Activated naive CD8-positive, alpha-beta T cell treated with anti-CD3 and anti-CD28 coated beads for 36 hours (primary cell): ENCODE measurements around the gene ZNF496. TPM values are rescaled to one million over a fixed set of nuclear protein-coding genes. Genes with fewer than 3 reads are reported as not detected.

Source experiments
- DNase-seq: peaks from one replicate; pipeline ENCODE4 v3.0.0; 2021
- H3K27ac Mint-ChIP-seq: one replicate; pipeline ENCODE4 v1.8.0; 2022; ENCODE audit warnings: mild to moderate bottlenecking, moderate library complexity, mixed read lengths
- H3K27me3 Mint-ChIP-seq: one replicate; pipeline ENCODE4 v1.8.0; 2022; ENCODE audit warnings: mild to moderate bottlenecking, mixed read lengths
- H3K36me3 Mint-ChIP-seq: one replicate; pipeline ENCODE4 v1.8.0; 2021; ENCODE audit warnings: mild to moderate bottlenecking, mixed read lengths
- H3K4me1 Mint-ChIP-seq: one replicate; pipeline ENCODE4 v1.8.0; 2021; ENCODE audit warnings: mixed read lengths
- H3K4me3 Mint-ChIP-seq: one replicate; pipeline ENCODE4 v1.8.0; 2022; ENCODE audit warnings: mild to moderate bottlenecking, moderate library complexity, mixed read lengths
- H3K9me3 Mint-ChIP-seq: one replicate; pipeline ENCODE4 v1.8.0; 2022; ENCODE audit warnings: mixed read lengths
- total RNA-seq, 2 experiments: library from RNA; stranded (reverse); gene quantifications; one replicate each; pipeline ENCODE4 v1.2.3, GENCODE V29; 2021

Gene ZNF496
- total RNA-seq, 2 experiments from 2014 or later: 27.2 to 30.9 TPM

GRCh38 chr1:247324923-247325322 lies 6.7 kb downstream of the ZNF496 start:
- peaks cover 84% of the 10 kb centered on the region for H3K36me3 Mint-ChIP-seq

DNA sequence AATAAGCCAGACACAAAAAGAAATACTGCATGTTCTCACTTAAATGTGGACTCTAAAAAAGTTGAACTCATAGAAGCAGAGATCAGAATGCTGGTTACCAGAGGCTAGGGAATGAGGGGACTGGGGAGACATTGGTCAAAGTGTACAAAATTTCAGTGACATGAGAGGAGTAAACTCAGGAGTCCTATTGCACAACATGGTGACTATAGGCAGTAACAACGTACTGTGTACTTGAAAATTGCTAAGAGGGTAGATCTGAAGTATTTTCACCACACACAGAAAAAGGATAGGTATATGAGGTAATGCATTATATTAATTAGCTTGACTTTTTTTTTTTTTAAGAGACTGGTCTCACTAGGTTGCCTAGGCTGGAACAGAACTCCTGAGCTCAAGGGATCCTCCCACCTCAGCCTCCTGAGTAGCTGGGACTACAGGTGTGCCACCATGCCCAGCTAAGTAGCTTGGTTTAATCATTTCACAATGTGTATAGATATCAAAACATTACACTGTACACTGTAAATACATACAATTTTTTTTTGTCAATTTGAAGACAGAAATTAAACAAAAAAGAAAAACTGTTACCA lies 7.4 kb downstream of the ZNF496 start:
- H3K27ac Mint-ChIP-seq: peak overlapping the region; percentile 99
- H3K27me3 Mint-ChIP-seq: no peaks in the 10 kb centered on the region
- no peak overlapping the region for H3K4me3 Mint-ChIP-seq
- H3K4me1 Mint-ChIP-seq: peaks cover 76% of the 10 kb centered on the region
- H3K9me3 Mint-ChIP-seq: no peaks in the 10 kb centered on the region
- DNase-seq: no peak
- peaks cover 80% of the 10 kb centered on the region for H3K36me3 Mint-ChIP-seq

More at GRCh38 chr1:247324923-247325322, 6.7 kb downstream of the ZNF496 start:
- Mint-ChIP-seq H3K4me3 (no peak overlapping the region), H3K27ac (peak overlapping the region; percentile 16), H3K27me3 (no peaks in the 10 kb centered on the region), H3K4me1 (peaks cover 80% of the 10 kb centered on the region), H3K9me3 (no peaks in the 10 kb centered on the region)
- no peak for DNase-seq

GRCh38 chr1:247322849-247323586 lies 8.6 kb downstream of the ZNF496 start:
- Mint-ChIP-seq H3K9me3 (no peaks in the 10 kb centered on the region), H3K4me3 (peak overlapping the region; percentile 80), H3K4me1 (peaks cover 76% of the 10 kb centered on the region), H3K27ac (peak overlapping the region; percentile 99), H3K27me3 (no peaks in the 10 kb centered on the region), H3K36me3 (peaks cover 80% of the 10 kb centered on the region)
- DNase-seq: peak; percentile 75

GRCh38 chr1:247322442-247322841 lies 9.2 kb downstream of the ZNF496 start:
- Mint-ChIP-seq H3K36me3 (peaks cover 79% of the 10 kb centered on the region), H3K4me3 (peak overlapping the region; percentile 80), H3K27me3 (no peaks in the 10 kb centered on the region), H3K4me1 (peaks cover 76% of the 10 kb centered on the region), H3K9me3 (no peaks in the 10 kb centered on the region), H3K27ac (peak overlapping the region; percentile 99)
- peak; percentile 40 for DNase-seq

DNA sequence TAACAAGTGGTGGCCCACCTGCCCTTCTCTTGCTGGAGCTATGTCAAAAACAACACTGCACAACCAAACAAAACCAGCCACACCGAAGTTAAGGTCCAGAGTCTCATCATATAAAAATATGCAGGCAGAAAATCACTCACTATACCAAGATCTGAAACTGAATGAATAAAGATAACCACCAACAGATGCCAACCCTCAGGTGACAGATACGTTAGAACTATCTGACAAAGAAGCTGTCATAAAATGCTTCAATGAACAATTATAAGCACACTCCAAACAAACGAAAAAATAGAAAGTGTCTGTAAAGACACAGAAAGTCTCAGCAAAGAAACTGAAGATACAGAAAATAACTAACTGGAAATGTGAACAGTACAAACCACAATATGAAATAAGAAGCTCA lies 14.0 kb downstream of the ZNF496 start:
- Mint-ChIP-seq H3K27ac (peak overlapping the region; percentile 54), H3K9me3 (no peaks in the 10 kb centered on the region), H3K36me3 (peaks cover 67% of the 10 kb centered on the region), H3K4me3 (no peak overlapping the region), H3K4me1 (peaks cover 58% of the 10 kb centered on the region), H3K27me3 (no peaks in the 10 kb centered on the region)
- no peak for DNase-seq

DNA sequence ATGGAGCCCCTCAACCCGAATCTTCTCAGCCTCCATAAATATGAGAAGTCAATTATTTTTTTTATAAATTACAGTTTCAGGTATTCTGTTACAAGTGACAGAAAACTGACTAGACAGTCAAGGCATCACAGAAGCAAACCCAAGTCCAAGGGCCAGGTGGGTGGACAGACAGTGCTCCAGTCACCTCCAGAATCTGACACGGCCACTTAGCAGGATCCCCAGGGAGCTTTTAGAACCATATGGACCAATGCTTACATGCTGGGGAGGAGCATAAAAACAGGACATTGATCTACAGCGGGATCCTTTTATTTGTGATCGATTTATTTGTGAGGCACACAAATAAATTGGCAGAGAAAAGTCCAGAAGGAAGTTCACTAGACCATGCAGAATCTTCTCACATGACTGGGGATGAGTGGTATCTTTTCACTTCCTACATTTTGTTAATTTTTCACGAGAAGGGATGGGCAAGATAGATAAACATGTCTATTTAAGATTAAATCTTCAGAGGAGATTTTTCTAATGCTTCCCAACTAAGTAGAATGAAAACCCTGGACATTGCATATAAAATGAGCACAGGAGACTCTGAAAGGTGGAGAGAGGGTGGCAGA lies 15.0 kb downstream of the ZNF496 start:
- DNase-seq: no peak
- Mint-ChIP-seq H3K4me1 (peaks cover 49% of the 10 kb centered on the region), H3K36me3 (peaks cover 60% of the 10 kb centered on the region), H3K9me3 (no peaks in the 10 kb centered on the region), H3K27me3 (no peaks in the 10 kb centered on the region), H3K27ac (no peak overlapping the region), H3K4me3 (no peak overlapping the region)

- H3K27me3 Mint-ChIP-seq: no peaks in the 10 kb centered on the region
- H3K4me3 Mint-ChIP-seq: no peak overlapping the region
- H3K27ac Mint-ChIP-seq: peak overlapping the region; percentile 38
- H3K4me1 Mint-ChIP-seq: no peaks in the 10 kb centered on the region
- peaks cover 54% of the 10 kb centered on the region for H3K36me3 Mint-ChIP-seq
- peaks cover 1% of the 10 kb centered on the region for H3K9me3 Mint-ChIP-seq
- no peak for DNase-seq
Observed at GRCh38 chr1:247304031-247304430, 27.6 kb downstream of the ZNF496 start.

GRCh38 chr1:247303216-247303615 lies 28.5 kb downstream of the ZNF496 start:
- peaks cover 55% of the 10 kb centered on the region for H3K36me3 Mint-ChIP-seq
- peaks cover 1% of the 10 kb centered on the region for H3K9me3 Mint-ChIP-seq
- no peak for DNase-seq
- H3K27ac Mint-ChIP-seq: no peak overlapping the region
- no peaks in the 10 kb centered on the region for H3K27me3 Mint-ChIP-seq
- H3K4me1 Mint-ChIP-seq: peaks cover 5% of the 10 kb centered on the region
- H3K4me3 Mint-ChIP-seq: no peak overlapping the region

DNA sequence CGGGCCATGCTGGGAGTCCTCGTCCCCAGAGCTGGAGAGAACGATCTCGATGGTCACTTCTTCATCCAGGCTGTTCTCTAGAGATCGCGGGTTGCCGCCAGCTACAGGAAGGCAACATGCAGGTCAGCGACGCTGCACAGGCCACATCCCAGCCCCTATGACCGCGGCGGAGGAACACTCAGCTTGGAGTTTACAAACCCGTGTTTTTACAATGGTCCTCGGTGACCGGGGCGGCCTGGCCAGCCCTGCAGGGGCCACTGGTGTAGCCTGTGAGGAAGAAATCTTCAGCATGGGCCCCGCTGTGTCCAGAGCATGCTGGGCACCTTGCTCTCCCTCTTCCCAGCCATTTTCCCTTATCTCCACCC lies 30.5 kb downstream of the ZNF496 start:
- Mint-ChIP-seq H3K4me1 (peaks cover 18% of the 10 kb centered on the region), H3K9me3 (peaks cover 1% of the 10 kb centered on the region), H3K27me3 (no peaks in the 10 kb centered on the region), H3K27ac (no peak overlapping the region), H3K36me3 (peaks cover 51% of the 10 kb centered on the region), H3K4me3 (no peak overlapping the region)
- DNase-seq: no peak

GRCh38 chr1:247300491-247301175 lies 31.0 kb downstream of the ZNF496 start:
- Mint-ChIP-seq H3K9me3 (peaks cover 1% of the 10 kb centered on the region), H3K27me3 (no peaks in the 10 kb centered on the region), H3K27ac (no peak overlapping the region), H3K36me3 (peaks cover 51% of the 10 kb centered on the region), H3K4me1 (peaks cover 18% of the 10 kb centered on the region), H3K4me3 (no peak overlapping the region)
- DNase-seq: no peak

- Mint-ChIP-seq H3K27ac (no peak overlapping the region), H3K4me1 (peaks cover 18% of the 10 kb centered on the region)
Observed at GRCh38 chr1:247299723-247300381, 31.8 kb downstream of the ZNF496 start.

DNA sequence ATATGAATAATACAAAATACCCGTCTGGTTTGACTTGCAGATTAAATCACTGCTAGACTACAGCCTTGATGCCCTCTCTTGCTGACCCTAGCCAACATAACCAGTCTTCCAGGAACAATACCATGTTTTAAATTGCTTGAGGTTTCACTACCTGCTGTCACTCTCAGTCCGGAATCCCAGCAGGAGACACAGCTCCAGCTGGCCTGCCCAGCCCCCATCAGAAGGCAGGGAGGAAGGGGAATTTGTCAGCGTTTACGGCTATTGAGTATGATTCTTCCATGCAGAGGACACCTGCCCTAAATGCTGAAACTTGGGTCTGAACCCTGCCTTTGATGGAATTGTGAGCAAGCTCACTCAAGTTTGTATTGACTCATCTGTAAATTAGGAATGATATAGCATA lies 33.0 kb downstream of the ZNF496 start:
- Mint-ChIP-seq H3K27me3 (no peaks in the 10 kb centered on the region), H3K9me3 (no peaks in the 10 kb centered on the region), H3K27ac (no peak overlapping the region), H3K4me1 (peaks cover 18% of the 10 kb centered on the region), H3K4me3 (no peak overlapping the region), H3K36me3 (peaks cover 34% of the 10 kb centered on the region)
- DNase-seq: no peak

More at GRCh38 chr1:247299723-247300381, 31.8 kb downstream of the ZNF496 start:
- no peak for DNase-seq
- H3K9me3 Mint-ChIP-seq: peaks cover 1% of the 10 kb centered on the region
- H3K27me3 Mint-ChIP-seq: no peaks in the 10 kb centered on the region
- peaks cover 45% of the 10 kb centered on the region for H3K36me3 Mint-ChIP-seq
- H3K4me3 Mint-ChIP-seq: no peak overlapping the region

DNA sequence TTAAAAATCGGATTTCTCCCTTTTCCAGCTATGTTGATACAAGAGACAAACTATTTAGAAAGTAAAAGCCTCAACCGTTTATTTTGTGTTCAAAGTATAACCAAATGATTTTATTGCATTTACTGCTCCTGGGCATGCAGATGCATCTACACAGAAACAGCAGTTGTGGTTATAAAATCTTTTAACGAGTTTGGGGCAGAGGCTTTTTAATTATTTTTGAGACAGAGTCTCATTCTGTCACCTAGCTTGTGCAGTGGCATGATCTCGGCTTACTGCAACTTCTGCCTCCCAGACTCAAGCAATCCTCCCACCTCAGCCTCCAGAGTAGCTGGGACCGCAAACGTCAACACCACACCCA lies 33.6 kb downstream of the ZNF496 start:
- peaks cover 28% of the 10 kb centered on the region for H3K36me3 Mint-ChIP-seq
- H3K4me3 Mint-ChIP-seq: no peak overlapping the region
- H3K27me3 Mint-ChIP-seq: no peaks in the 10 kb centered on the region
- peaks cover 18% of the 10 kb centered on the region for H3K4me1 Mint-ChIP-seq
- no peak for DNase-seq
- peak overlapping the region; percentile 36 for H3K27ac Mint-ChIP-seq
- no peaks in the 10 kb centered on the region for H3K9me3 Mint-ChIP-seq

DNA sequence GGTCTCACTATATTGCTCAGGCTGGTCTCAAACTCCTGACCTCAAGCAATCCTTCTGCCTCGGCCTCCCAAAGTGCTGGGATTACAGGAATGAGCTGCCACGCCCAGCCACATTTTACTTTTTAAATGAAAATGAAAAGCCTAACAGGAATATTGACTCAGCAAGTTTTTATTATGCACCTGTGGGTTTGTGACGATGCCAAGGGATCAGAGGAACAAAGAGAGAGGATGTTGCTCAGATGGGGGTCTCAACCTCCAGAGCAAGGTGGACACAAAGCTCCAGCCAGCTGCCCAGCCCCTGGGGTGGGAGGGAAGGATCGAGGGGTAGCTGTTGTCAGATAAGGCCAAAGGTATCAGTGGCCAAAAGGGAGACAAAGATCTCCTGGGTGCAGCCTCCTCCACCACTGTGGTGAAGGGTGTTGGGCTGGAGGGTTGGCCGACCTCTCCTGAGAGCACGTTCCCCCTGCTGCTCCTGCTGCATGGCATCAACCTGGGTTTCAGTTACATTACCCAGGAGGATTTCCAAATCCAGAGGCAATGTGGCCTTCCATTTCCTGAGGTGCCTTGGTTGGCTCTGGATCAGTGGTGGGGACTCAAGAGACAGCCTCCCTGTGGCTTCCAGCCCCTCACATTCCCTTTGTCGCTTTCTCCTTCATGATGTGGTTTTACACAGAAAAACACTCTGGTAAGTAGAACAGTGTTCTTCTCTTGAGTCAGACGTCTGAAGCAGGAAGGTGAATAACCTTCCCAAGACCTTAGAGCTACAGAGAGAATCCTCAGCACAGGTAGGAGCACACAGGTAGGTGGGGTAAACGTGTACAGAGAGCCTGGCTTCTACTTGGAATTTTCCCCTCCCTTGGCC lies 34.2 kb downstream of the ZNF496 start:
- Mint-ChIP-seq H3K4me3 (no peak overlapping the region), H3K36me3 (peaks cover 22% of the 10 kb centered on the region), H3K27ac (peak overlapping the region; percentile 36), H3K4me1 (peaks cover 18% of the 10 kb centered on the region), H3K9me3 (no peaks in the 10 kb centered on the region), H3K27me3 (no peaks in the 10 kb centered on the region)
- DNase-seq: peak; percentile 16
